NCI-H187 treated with DMSO at 0.1 percent for 48 hours (cell line): ENCODE measurements around the gene KCNIP4.
"Not testable (repeated sequence)": the region's sequence is repeated elsewhere in the genome, so short reads cannot be mapped to it uniquely, and the experiment has no call there.

ENCODE experiments used
- DNase-seq: peaks from one replicate; lab custom pipeline; 2025; lab: John Stamatoyannopoulos, UW

Gene KCNIP4

DNA sequence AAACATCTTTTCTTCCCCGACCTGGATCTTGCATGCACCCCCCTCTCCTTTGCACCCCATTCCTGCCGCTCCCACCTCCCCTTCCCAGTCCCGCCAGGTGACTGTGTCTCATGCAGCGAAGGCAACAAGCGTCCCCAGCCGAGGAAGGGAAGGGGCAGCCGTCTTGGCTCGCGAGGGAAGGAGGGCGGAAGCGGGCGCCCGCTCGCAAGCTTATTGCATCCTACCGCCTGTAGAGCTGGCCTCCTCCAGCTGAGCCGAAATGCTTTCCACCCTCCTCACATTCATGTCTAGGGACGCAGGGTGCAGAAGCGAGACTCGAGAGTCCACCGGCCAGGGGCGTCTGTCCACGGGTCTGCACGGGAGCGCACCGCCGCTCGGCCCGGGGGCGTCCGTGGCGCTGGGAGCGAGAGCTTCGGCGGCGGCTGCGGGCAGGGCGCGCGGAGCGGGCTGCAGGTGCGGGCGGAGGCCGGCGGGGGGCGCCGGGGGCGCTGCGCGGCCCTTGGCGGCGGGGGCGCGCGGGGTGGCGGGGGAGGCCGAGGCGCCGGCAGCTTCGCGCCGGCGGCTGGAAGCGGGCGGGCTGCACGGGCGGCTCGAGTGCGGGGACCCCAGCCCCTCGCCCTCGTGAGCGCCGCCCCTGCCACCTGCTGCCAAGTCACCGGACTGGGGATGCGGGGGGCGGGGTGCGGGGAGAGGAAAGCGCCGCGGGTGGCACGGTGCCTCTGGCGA, at the start of gene KCNIP4:
TSS of gene KCNIP4 (minus strand) at position 426 of the 726 bp plus-strand sequence.
- DNase-seq = no peak

DNA sequence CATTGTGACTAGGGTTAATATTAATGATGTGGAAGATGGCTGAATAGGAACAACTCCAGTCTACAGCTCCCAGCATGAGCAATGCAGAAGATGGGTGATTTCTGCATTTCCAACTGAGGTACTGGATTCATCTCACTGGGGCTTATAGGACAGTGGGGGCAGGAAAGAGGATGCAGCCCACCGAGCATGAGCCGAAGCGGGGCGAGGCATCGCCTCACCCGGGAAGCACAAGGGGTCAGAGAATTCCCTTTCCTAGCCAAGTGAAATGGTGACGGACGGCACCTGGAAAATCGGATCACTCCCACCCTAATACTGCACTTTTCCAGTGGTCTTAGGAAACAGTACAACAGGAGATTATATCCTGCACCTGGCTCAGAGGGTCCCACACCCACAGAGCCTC, 48.0 kb upstream of the KCNIP4 start:
- DNase-seq = not testable (repeated sequence)

DNA sequence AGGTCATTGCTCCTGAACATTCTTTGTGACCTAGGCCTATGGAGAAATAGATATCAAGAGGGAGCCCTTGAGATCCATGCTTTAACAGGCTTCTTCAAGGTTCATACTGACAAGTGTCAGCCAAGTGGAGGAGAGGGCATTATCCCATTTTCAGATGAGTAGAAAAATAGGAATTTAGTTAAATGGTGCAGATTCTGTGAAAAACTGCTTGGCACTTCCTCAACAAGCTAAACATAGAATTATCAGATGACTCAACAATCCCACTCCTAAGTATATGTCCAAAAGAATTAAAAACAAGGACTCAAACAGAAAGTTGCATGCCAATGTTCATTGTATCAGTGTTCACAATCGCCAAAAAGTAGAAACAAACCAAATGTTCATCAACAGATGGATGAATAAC, 43.8 kb upstream of the KCNIP4 start:
- DNase-seq = no peak

DNA sequence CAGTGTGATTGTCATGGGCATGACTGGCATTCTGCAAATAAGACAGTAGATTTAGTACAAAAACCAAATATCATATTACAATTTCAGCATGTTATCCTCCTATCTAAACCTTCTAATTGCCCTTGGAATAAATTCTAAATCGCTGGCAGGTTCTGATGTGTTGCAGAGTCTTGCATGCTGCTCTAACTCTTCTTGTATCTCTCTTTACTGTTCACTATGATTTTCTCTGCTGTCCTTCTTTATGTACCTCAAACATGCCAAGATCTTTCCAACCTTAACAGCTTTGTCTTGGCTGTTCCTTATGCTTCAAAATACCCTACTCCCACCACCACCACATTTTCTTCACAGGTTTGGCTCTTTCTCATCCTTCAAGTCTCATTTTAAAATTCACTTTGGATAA, 43.0 kb upstream of the KCNIP4 start:
- DNase-seq = no peak

DNA sequence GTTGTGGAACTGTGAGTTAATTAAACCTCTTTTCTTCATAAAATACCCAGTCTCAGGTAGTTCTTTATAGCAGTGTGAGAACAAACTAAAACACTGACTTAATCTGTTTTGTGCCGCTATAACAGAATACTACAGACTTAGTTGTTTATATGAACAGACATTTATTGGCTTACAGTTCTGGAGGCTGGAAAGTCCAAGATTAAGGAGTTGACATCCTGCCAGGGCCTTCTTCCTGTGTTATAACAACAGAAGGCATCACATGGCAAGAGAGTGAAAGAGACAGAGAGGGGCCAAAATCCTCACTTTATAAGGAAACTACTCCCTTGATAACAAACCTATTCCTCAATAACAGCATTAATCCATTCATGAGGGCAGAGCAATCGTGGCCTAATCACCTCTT, 42.5 kb upstream of the KCNIP4 start:
- no peak for DNase-seq

DNA sequence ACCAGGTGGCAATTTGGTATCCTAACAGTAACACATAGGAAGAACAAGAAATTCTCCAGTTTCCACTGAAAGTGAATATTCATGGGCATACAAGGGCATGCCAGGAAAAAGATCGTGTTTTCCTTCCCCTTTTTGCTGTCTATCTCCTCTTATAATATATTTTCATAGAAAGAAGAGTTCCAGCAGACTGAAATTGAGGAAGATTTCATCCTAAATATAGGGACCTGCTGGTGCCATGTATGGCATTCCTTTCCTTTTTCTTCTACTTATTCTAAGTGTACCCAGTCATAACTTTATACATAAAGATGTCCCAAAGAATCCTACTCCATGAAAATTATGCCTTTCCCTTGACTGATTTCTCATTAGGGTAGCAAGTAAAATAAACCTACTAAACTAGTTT, 40.8 kb upstream of the KCNIP4 start:
- DNase-seq = no peak

DNA sequence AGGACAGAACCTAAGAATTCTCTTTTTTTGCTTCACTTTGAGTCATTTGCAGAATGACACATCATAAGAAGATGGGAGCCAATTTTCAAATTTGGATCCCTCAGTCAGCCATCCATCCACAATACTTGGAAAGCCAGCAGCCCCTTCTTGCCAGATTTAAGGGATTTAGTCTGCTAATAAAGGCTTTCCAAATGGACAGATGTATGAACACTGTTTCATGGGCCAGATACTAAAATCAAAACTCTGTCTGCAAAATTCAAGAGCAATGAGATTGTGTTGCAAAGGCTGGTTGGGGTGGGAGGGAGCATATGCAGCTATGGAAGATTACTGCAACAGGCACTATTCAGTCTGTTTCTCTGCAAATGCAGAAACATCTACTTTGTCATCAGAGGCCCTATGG, 37.7 kb upstream of the KCNIP4 start:
- DNase-seq = no peak

DNA sequence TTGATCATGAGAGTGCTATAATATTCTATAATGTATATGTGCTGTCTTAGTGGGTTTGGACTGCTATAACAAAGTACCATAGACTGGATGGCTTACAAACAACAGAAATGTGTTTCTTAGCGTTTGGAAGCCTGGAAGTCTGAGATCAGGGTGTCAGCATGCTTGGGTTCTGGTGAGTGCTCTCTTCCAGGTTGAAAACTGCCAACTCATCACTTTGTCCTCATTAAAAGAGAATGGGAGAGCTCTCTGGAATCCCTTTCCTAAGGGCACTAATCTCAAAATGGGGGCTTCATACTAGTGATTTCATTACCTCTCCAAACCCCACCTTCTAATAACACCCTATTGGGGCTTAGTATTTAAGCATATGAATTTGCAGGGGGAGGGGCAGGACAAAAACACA, 33.5 kb upstream of the KCNIP4 start:
- no peak for DNase-seq

DNA sequence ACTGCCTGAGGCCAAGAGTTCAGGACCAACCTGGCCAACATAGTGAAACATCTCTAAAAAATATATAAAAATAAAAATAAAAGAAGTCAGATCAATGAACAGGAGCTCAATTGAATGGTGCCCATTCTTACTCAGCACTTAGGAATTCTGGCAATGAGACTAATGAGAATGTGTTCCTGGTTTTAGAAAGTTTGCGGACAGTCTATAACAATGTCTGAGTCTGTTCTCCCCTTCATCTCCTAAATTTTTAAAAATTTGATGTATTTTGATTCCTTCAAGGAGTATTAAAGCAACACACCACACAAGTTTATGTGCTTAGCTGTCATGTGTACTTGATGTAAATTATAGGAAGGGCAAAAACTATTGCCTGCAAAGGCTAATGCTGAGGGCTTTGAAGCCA, 30.6 kb upstream of the KCNIP4 start:
- no peak for DNase-seq

DNA sequence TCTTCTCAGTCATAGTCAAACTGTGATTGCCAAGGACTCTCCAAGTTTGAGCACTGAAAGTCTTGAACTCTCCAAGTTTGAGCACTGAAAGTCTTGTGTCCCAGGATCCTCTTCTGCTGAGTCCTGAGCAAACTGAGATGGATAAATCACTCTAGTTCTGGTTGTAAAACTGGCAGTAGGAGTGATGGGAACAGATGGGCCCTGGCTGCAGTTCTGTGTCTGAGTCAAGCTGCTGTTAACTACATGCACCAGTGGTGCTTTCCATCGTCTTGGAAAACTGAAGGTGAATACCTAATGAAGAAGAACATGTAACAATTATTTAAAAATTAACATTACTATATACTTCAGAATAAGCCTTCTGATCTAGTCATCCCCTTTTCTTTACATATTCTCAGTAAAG, 27.6 kb upstream of the KCNIP4 start:
- DNase-seq = no peak

DNA sequence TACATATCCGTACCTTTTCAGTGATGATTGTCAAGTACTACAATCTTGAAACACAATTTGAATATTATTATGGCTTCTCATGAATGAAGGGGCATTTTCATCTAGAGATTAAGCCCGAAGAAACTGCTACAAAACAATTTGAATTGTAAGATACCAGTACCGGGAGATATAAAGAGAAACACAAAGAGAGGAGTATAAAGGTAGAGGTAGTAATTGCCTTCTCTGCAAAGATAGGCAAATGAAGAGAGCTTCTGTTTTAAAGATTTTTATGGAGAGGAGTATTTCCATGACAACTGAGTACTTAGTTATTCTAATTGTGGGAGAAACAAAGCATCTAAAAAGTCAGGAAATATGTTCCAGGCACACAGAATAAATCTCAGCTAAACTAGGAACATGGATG, 25.3 kb upstream of the KCNIP4 start:
- no peak for DNase-seq

DNA sequence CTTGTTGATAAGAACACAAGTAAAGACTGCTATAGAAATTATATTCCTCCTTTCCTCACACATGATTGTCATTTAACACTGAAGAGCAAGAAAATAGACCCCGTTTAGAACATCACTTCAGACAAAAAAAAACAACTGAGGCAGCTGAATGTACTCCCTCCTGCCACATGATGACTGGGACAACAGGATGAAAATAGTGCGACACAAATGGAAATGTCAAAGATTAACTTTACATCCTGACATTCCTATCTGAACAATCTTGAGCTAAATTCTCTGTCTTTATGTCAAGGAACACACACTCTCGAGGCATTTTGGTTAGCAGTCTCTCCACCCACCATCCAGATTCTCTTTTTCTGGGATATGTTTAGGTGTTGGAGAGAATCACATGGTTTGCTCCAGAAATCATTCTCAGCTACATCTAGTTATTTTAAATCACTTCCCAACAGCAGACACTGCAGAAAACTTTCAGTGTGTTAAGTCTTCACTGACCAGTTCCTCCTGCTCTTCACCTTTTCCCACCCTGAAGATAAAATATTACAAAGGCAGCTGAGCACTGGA, 16.3 kb upstream of the KCNIP4 start:
- no peak for DNase-seq

DNA sequence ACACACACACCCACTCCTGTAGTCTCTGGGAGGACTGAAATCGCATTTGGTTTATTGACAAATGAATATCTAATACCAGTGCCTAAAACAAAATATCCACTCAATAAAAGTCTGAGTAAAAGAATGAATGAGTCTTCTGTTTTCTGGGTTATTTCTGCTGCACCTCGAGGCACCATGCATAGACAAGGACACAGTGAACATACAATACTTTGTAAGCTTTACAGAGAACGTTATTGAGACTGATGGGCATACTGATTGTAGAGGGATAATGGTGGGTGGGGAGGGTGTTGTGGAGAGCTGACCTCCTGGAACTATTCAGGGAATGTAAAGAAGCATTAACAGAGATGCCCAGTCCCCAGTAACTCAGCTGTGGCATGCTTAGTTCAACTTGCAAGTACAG, 14.1 kb upstream of the KCNIP4 start:
- DNase-seq = no peak

DNA sequence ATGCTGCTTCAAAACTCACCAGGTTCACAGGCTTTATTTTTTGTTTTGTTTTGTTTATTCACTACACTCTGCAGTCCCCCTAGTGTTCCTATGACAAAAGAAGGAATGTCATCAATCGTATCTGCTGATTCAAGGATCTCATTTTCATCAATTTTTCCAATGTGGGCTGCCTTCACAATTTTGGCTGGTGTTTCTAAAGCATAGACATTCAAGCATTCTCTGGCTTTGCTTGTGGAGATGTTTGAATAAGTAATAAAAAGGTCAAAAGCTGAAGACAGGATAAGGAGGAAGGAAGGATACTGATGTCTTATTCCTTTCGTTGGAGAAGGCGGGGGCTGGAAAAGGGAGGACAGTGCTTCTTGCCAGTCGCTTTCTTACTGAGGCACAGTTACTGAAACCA, 12.2 kb upstream of the KCNIP4 start:
- no peak for DNase-seq

DNA sequence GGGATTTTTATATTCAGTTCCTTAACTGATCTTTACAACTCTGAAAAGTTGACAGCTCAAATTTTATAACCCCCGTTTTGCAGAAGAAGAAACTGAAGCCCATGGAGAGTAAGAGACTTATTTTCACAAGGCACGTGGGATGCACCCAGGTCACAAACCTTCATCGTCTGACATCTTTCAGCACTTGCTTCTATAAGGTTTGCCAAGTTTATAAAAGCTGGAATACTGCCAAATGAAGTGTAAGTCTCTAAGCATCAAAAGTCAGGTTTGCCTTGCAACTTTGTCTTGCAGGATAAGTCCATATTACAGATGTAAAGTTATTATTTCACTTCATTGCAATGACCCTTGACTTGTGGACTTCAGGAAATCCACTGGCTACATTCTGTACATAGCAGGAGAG, 6.3 kb upstream of the KCNIP4 start:
- DNase-seq = no peak

DNA sequence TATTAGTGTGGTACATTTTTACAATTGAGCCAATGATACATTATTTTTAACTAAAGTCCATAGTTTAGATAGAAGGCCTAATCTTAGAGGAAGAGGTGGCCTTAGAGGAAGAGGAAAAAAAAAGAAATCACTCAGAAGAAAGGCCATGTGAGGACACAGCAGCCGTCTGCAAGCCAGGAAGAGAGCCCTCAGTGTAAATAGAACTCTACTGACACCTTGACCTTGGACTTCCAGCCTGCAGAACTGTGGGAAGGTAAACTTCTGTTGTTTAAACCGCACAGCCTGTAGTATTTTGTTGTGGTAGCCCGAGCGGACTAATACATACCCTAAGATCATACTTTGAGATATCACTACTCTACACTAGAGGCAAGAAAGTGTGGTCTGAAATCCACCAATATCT, 5.1 kb upstream of the KCNIP4 start:
- DNase-seq = no peak

DNA sequence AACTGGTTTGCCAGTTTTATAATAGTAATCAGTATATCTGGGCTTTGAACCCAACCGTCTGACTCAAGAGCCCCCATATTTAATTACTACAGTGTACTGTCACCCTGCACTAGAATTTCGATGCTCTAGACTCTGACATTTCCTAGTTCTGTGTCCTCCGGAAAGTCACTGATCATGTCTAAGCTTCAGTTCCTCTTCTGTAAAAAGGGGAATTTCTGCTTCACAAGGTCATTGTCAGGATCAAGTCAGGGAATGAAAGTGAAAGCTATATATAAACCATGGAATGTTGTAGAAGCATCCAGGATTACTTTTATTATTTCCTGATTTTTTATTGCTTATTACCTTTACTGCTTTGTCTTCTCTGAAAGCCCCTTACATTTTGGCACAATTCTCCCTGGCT, 4.0 kb upstream of the KCNIP4 start:
- no peak for DNase-seq

DNA sequence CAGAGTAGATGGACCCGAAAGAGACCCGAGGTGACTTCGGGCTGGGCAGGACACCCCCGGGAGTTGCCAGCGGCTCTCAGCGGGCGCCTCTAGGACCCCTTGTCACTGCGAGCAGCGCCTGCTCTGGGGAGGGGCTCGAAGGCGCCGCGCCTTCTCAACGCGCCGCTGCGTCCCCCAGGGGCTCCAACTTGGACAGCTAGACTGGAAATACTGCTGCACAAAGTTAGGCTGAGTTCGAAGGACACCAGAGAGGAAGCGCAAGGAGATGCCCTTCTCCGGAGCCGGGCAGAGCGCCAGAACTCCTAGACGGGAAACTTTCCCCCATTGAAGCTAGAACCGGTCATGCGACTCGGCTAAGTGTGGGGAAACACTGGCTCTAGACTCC, 493 bp upstream of the KCNIP4 start:
- no peak for DNase-seq

DNA sequence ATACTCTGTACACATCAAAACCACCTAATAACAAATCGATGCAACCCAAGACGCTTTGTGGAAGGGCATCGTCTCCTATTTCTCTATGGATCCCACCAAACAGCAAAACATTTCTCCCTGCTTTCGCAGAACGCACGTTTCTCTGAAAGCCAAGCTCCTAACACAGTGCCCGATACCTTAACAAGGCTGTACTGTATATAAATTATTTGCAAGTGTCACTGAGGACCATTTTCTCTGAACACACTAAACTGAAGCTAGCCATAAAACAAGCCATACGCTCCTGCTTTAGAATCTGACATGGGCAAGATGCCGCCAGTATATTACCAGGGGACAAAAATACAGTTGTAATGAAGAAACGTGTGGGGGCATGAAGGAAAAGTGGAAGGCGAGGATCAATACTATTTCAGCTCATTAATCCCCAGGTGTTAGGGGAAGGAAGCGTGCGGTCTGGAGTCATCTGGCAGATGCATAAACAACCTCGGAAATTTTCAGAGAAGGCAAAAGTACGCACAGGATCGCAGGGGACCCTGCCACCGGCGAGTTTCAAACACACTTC, 703 bp downstream of the KCNIP4 start:
- DNase-seq = no peak

DNA sequence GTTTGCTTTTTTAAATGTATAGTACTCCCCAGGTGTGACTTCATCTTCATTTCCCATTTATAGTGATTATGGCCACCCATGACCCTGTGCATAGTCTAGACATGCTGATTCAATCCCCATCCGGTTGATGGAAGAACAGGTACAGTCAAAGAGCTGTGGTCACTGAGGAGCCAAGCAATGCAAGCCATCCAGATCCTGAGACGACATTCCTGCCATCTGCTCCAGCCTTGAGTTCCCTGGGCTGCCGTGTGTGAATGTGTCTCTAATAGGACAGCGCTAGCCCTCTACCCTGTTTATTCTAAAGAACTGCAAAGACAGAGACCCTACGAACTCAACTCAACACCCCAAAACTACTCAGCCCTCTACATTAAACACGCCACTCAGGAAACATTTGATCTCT, 1.7 kb downstream of the KCNIP4 start:
- DNase-seq = no peak

DNA sequence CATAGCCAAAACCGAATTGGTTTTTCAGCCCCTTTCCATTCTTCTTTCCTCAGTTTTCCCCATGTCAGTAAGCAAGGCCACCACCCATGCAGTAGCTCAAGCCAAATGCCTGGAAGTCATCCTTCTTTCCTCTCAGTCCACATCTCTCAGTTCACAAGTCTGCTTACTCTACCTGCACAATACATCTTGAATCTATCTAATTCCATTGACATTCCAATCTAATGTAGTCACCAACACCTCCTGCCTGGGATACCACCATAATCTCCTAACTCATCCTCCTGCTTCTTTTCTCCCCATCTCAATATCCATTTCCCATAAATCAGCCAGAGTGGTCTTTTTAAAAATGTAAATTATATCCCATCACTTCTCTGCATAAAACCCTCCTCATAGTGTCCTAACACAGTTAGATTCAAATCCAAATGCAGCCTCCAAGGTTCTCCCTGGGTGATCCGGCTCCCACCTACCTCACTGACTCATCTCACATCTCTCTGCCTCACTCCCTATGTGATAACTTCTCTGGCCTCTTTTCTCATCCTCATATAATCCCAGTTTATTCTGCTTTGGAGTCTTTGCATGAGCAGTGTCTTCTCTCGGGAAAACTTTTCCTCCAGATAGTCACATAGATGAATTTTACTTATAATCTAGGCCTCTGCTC, 26.9 kb downstream of the KCNIP4 start:
- DNase-seq = no peak

DNA sequence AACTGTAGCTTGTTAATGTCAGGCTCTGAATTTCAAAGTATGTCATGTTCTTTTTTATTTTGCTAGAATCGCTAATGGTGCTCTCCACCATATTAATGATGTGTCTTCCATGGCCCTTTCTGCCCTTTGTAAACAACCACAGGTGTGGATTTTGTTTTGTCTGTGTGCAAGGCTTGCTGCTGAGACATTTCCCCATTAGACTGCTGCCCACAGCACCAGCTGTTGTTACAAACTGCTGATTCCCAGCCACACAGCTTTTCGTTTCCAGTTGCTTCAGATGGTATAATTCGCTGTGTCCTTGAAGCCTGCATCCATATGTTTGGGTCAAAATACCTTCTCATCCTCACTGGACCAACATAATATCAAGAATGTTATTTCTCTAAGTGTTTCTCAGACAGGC, 32.8 kb downstream of the KCNIP4 start:
- no peak for DNase-seq

DNA sequence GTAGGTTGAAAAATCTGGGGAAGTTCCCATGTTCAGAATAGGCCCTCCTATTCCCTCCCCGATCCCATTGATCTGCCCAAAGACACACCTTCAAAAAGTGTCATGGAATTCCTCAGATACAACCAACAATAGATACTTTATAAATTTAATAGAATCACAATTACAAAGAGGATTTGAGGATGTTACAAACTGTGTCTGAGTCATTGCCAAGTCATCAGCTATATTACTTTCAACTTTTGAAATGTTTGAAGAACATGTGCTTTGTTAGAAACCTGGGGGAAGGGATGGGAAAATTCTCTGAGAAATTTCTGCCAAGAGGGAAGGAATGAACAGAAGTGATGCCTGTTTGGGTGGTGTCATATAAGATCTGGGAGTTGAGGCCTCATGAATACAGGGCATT, 46.7 kb downstream of the KCNIP4 start:
- DNase-seq = no peak

DNA sequence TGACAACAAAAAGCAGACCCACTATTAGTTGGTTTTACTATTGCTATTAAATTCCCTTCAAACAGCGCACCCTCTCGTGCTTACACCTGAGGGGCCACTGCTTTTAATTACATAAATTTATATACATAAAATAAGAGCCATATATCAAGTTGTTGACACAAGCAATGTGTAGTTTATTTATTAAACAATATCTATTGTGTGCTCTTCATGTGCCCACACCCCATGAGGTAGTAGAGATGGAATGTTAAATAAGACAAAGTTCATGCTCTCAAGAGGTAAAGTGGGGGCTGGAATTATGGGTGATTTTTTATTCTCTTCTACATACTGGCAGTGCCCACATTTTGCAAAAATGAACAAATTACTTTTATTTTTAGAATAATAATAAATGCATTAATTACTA, 47.3 kb downstream of the KCNIP4 start:
- DNase-seq = no peak
